HTR-8/SVneo (cell line): ENCODE data around the gene RRP36.
A peak's percentile ranks its signal among the peaks of the same experiment; 100 is the strongest.
"Not testable (repeated sequence)": the region's sequence is repeated elsewhere in the genome, so short reads cannot be mapped to it uniquely, and the experiment has no call there.

ENCODE experiments used
- DNase-seq: peaks from one replicate; pipeline ENCODE4 v3.0.0; 2011; ENCODE audit warnings: low spot score, mixed read lengths; ENCODE audit not compliant: insufficient read length
- FAIRE-seq: peaks from 2 replicates; lab custom pipeline; 2011; peaks lifted over from hg19 to GRCh38; lab: Jason Lieb, UNC

Gene RRP36

DNA sequence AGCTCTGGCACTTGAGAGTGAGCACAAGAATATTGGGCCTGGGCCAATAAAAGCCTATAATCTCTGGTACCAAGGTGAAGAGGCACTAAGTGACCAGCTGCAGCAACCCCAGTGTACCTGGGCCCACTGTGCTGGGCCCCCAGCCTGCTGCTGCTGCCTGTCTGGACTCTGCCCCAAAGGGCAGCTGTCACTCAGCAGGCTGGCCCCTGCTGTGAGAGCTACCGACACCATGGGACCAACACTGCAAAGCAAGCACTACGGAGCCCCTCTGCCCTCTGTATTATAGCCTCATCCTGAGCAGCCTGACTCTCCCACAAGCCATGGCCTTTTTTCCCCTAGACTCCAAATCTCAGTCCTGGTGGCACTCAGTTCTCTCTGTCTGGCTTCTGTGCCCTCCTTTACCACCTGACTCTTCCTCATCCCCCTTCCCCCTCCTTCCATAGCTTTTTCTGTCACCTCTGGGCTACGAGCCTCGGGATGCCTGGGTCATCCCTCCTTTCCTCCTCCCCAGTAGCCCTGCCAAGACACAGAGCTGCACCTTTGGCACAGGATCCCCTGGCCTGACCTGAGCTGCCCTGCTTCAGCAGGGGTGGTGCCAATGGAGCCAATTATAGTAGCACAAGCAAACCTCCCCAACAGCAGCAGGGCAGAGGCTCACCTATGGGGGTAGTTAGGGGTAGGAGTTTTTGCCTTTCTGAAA is 14.2 kb downstream of the RRP36 start:
- no peak for DNase-seq
- FAIRE-seq, result no peak

DNA sequence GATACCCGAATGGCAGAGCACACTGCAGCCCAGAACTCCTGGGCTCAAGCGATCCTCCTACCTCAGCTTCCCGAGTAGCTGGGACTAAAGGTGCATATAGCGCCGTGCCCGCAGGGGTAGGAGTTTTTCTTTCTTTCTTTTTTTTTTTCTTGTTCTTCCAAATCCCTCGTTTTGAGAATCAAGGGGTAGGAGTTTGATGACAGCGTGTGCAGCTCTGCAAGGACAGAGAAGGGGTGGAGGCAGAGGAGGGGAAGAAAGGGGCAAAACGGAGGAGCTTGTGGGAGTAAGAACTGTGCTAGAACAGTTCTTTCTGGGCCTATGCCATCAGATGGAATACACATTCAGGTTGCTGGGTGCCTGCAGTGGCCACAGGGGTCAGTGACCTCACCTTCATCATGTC is 15.3 kb downstream of the RRP36 start:
- FAIRE-seq, result no peak

DNA sequence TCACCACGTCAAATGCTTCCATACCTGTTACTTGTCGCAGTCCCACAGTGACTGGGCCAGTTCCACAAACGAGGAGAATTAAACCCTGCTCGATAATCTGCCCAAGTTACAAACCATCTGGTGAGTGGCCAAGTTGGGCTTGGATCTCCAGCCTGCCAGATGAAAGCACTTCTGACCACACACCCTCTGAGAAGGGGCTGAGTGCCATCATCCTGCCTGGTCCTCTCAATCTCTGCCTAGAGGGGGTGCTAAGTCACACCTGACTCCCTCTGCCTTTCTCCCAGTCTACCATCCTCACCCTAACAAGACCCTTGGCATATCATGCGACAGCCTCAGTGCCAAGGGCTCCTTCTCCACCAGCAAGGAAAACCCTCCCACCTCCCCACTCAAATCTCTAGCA is 15.8 kb downstream of the RRP36 start:
- no peak for FAIRE-seq

More for the DNA sequence above, 15.3 kb downstream of the RRP36 start:
- no peak for DNase-seq

DNA sequence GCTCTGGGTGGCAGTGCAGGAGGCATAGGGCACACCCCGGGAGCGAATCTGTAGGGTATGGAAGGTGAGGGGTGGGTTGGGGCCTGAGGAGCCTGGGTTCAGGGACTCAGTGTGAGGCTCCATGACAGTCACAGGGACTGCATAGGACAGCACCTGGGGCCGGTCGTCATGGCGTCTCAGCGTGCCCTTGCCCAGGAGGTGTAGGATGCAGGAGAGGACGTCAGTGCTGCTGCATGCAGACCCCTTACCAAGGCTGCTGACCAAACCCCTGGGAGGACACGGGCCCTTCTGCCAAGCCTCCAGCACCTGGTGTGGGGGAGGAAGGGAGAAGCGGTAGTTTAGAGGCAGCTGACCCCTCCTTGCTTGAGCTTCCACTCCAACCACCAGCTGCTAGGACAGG is 16.3 kb downstream of the RRP36 start:
- no peak for FAIRE-seq
- DNase-seq, result no peak

More for the DNA sequence above, 15.8 kb downstream of the RRP36 start:
- no peak for DNase-seq

DNA sequence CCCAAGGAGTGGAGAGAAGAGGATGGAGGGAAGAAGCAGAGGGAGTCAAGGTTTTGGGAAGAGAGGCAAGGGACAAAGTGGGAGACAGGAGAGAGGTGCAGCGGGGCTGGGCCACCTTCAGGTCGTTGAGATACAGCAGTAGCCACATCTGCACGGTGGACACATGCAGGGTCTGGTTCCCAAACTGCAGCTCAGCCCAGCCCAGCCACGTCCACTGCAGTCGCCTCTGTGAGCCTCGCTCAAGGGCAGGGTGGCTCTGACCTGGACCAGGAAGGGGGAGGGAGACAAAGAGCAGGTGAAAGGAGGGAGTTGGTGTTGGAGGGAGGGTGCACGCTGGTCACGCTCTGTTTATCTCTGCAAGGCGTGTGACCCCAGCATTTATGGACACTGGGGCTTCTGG is 17.3 kb downstream of the RRP36 start:
- no peak for FAIRE-seq

DNA sequence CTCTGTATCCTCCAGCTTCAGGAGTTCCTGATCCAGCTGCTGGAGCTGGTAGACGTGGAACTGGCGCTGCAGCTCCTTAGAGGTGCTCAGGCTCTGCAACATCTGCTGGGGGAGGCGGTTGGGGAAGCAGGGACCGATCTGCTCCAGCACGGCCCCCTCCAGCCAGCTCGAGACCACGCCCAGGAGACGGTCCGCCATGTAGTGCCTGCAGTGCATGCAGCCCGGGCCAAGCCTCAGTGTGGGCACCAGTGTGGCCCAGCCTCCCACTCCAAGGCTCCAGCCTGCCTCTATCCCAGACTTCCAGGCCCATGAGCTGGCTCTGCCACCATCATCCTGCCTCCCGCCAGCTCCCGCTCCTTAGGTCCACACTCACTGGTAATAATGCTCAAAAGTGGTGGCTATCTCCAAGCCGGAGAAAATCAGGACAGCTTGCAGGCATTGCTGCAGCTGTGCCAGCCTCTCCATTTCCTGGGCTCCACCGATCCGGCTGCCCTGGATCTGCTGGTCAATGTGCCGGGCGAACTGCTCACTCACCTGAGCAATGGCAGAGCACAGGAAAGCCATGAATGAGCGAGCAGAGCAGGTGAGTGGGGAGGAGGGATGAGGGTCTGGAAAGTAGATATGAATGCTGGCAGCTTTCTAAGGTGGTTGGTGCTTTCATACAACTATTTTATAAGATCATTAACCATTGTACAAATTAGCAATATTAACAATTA is 19.3 kb downstream of the RRP36 start:
- DNase-seq, result no peak
- no peak for FAIRE-seq

More for the DNA sequence above, 17.3 kb downstream of the RRP36 start:
- no peak for DNase-seq

DNA sequence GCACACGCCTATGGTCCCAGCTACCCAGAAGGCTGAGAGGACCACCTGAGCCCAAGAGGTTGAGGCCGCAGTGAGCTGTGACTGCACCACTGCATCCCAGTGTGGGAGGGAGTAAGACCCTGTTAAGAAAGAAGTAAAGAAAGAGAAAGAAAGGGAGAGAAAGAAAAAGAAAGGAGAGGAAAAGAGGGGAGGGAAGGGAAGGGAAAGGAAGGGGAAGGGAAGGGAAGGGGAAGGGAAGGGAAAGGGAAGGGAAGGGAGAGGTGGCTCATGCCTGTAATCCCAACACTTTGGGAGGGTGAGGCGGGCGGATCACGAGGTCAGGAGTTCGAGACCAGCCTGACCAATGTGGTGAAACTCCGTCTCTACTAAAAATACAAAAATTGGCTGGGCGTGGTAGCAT is 20.1 kb downstream of the RRP36 start:
- DNase-seq, FAIRE-seq: not testable (repeated sequence)

DNA sequence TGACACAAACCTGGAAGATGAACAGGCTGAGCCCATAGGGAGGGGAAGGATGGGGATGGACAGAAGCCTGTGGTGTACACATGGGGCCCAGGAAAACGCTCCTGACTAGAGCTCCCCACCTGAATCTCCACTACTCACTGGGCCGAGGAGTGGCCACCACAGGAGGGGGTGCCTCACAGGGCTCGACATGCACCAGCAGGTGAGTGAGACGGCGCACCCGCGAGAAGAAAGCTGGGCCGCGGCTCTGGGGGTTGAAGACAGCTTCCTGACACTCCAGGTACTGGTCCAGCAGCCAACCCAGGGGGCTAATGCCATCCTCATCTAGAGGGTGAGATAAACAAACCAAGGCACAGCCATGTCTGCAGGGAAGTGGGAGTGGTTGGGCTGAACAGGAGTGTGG is 21.9 kb downstream of the RRP36 start:
- DNase-seq, result no peak
- no peak for FAIRE-seq

DNA sequence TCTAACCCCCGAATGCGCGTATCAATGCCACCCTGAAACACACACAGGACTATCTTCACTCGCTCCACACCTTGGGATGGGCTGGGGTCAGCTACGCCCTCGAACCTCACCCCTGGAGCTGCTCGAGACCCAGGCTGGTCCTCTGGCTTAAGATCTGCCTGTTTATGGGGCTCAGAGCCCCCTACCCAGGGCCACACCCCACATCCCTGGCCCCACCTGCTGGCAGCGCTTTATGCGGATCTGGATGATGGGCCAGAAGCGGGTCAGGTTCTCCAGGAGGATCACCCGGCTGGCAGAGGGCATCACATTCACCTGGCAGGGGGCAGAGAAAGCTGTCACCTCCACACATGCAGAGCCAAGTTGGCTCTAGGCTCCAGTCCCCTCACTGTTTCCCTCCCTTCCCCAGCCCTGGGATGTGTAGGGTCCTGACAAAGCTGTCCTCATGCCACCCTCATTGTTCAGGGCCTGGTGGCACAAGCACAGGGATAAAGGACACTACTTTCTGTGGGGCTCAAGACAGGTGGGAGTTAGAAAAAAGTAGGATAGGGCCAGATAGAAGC is 24.0 kb downstream of the RRP36 start:
- FAIRE-seq (peak; percentile 23), DNase-seq (no peak)

DNA sequence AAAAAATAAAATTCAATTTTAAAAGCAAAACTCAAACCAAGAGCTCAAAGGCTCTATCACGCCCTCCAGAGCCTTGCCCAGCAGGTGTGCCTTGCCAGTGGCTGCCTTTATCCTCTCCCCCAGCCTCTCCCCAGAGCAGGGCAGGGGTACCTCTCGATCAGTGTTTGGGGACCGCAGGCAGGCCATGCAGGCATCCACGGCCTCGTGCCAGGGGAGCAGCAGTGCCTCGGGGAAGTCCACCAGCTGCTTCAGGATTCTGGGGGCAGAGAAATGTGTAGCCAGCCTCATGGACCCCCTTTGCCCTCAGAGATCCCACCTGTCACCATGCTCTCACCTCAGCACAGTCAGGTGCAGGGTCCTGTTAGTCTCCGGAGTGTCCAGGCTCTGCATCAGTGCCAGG is 26.6 kb downstream of the RRP36 start:
- no peak for FAIRE-seq
- no peak for DNase-seq

DNA sequence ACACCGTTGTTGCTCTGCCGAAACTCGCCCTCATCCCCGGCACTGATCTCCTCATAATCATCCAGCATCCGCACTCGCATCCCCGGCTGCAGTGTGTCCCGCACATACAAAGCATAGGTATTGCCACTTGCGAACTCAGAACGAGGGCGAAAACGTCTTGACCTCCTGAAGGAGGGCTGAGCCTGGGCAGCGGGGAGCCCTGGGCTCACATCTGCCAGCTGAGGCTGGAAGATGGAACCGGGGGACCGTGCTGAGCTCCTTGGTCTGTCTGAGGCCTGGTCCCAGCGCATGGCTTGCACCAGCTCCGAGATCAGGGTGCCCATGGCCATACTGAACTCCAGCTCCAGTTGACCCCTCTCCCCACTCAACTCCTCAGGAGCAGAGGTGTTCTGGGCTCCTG is 29.6 kb downstream of the RRP36 start:
- FAIRE-seq (no peak), DNase-seq (no peak)

DNA sequence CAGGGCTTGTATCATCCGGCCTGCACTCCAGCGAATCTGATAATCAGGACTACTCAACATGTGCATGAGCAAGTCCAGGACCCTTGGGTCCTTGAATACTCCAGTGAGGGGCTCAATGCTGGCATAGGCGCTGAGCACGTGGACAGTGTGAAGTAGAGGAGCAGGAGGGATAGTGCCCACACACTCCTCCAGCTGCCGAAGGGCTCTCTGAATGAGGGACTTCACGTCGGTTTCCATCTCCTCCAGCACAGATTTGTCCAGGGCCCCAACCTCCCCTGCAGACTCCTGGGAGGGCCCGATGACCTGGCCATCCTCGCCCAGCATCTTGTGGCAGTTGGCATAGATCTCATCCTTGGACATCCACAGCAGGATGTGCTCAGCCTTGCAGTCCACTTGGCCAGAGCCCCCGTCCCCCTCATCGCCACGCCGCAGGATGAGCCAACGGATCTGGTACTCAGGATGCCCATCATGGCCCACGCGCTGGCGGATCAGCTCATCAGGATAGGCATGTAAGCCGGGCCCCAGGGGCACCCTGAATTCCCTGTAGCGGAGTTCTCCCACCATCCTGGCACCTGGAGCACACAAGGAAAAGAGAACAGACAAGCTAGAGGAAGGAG is 30.9 kb downstream of the RRP36 start:
- FAIRE-seq (no peak), DNase-seq (no peak)

DNA sequence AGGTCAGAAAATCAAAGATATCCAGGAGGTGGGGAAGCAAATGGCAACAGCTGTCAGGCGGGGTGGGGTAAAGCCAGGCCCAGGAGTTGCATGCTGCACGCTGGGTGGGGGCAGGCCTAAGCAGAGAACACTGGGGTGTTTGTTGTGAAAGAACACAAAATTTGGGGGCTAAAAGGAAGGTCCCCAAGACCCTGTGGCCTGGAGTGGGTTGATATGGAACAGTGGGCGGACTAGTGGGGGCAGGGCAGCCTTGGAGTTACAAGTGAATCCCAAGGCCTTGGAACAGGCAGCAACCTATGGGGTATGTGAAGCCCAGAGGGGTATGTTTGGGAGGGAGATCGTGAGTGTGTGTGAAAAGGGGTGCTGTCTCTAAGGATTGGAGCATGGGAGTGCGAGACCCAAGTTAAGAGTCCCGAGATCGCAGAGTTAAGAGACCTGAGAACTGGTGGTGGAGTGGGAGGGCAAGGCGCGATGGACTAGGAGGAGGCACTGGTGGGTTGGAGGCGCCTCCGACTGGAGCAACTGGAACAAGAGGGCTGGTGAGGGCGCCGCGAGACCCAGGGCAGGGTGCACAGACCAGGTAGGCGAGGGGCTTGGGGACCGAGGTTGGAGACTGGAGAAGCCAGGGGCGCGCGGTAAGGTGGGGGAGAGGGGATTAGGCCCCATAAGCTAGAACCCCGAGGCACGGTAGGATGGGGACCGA is 31.6 kb downstream of the RRP36 start:
- FAIRE-seq (no peak), DNase-seq (peak; percentile 35)

DNA sequence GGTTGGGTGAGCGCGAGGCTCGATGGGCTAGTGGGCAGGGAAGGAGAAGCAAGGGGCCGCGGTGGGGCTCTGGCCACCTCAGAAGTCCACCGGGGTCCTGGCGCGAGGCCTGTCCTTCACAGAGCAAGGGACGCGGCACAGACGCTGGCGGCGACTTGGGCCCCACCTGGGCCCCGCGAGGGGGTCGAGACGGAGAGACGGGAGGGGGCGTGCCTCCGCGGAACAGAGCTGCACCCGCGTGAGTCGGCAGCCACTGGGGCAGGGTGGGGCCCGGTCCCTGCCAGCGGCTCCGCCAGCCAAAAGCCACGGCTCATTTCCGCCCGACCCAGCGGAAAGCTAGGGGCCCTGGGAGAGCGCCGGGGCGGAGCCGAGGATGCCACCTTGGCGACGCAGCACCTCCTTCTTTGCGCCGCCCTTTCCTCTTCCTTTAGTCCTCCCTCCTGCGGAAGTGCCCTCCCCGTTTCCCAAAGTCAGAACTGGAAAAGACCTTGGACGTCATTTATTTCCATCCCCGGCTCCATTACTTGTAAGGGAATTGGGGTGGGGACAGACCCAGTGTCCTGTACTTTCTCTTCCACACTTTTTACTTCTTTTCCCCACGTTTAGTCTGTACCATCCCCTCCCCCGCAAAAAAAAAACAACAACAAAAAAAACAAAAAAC is 32.3 kb downstream of the RRP36 start, which contains the start of gene CUL7:
CUL7 (minus strand) TSS at position 307 of the 661 bp plus-strand sequence. CDS start 1,063 bp downstream, outside the sequence.
- DNase-seq, result peak; percentile 98
- FAIRE-seq, result no peak

DNA sequence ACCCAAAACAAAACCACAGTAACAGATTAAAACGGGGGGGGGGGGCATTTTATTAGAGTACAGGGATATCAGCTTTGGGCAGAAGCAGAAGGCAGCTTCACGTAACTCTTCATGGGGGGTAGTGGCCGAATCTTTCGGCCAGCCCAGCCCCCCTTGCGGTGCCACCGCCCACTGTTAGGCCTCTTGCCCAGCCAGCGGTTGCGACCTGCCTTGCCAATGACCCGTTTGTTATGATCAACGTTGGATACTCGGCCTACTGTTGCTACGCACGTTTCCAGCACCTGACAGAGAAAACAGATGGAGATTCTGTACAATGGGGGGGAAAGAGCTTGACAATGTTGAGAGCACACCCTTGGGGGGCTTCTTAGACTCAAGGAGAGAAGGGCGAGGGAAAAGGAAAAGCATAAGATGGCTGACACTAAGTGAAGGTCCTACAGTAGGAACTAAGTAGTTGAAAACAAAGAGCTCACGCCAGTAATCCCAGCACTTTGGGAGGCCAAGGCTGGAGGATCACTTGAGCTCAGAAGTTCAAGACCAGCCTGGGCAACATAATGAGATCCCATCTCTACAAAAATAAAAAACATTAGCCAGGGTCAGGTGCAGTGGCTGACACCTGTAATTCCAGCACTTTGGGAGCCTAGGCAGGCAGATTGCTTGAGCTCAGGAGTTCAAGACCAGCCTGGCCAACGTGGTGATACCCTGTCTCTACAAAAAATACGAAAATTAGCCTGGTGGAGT is 33.0 kb downstream of the RRP36 start:
- FAIRE-seq (no peak), DNase-seq (no peak)

DNA sequence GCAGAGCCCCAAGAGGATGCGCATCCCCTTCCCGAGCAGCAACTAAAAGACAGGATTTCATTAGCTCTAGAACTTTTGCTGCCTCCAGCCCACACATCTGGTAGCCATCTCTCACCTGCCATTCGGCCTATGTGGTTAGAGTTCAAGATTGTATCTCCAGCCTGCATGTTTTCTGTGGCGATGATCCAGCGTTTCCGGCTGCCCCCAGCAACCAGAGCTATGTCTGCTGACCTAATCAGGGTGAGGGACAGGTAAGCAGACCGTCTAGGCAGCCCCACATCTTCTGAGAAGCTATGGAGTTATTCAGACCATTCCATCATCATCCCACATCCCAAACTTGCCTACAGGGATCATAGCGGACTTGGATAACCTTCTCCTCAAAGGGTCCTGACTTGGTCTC is 34.5 kb downstream of the RRP36 start:
- FAIRE-seq, result no peak

DNA sequence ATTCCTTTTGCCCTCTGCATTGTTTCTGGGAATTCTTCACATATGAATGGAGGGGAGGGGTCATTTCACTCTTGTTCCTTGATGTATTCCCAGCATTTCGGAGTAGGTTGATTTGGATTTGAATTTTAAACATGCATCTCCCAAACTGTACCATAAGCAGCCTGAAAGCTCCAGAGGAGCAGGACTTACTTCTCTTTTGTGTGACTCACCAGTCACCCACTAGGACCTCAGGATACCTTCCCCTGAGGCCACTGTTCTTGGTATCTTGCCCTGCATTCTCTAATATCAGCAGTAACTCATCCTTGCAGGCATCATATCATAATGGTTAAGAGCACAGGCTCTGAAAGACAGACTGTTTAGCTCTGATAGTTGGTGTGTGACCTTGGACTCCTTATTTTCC is 37.1 kb downstream of the RRP36 start:
- DNase-seq (no peak), FAIRE-seq (no peak)

More for the DNA sequence above, 34.5 kb downstream of the RRP36 start:
- no peak for DNase-seq

DNA sequence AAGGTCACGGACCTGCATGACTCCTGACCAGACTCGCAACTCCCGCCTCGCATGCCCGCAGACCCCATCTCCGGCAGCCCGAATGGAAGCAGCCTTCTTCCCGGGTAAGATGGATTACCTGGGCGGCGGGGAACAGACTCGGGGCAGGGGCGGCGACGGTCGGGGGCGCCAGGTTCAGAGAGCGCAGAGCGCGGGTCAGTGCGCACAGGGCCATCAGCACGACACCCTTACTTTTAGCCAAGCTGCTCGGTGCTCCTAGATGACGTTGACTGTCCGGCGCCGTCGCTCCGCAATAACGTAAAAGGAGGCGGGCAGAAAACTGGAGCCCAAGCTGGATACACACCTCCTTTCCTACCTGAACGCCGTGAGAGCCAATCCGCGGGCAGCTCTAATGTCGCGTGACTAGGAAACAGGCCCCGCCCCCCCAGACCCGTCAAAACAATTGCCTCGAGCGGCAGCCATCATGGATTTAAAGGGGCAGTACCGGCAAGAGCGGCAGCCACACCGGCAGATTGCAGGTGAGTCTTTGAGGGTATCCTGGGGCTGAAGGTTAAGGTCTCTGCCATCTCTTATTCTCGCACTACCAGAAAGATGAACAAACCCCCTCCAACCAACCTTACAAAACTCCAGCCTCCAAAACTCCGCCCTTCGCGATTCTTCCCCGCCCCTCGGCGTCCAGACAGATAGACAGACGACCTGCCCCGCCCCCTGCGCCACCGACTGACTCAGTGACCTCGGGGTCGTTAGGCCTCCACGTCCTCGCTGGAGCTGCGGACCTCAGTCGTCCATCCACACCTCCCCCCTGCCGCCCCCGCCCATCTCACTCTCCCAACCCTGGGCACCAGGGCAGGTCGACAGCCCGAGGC is 38.0 kb downstream of the RRP36 start, which contains the start of the genes KLC4 and MRPL2:
KLC4 (plus strand) TSS at position 464 of the 866 bp plus-strand sequence. CDS start 1,705 bp downstream, outside the sequence.
MRPL2 (minus strand) TSS at position 267 of the 866 bp plus-strand sequence; CDS start at position 214, 53 bp downstream.
- FAIRE-seq (peak; percentile 86), DNase-seq (peak; percentile 100)
